ENCODE measurements around the gene ABAT.
"Not testable (repeated sequence)": the region's sequence is repeated elsewhere in the genome, so short reads cannot be mapped to it uniquely, and the experiment has no call there.

The ABAT gene

DNA sequence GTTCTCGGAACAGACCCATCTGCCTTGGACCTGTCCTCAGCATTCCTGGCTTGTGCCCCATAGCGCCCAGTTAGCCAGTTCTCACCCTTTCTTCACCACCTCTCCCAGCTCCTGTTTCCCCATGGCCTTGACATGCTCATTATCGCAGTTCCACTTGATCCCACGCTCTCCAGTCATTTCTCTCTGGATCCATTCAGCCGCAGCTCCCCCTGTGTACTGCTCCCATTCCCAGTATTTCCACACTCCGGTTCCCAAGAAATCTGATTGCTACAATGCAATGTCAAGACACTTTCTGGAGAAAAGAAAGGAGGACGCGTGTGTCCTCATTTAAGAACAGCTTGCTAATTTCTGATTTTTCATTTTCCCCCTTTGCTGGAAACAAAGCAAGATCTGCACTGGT lies 67.7 kb downstream of the ABAT start:
- DNase-seq (ENCODE audit: low read depth) = no peak

DNA sequence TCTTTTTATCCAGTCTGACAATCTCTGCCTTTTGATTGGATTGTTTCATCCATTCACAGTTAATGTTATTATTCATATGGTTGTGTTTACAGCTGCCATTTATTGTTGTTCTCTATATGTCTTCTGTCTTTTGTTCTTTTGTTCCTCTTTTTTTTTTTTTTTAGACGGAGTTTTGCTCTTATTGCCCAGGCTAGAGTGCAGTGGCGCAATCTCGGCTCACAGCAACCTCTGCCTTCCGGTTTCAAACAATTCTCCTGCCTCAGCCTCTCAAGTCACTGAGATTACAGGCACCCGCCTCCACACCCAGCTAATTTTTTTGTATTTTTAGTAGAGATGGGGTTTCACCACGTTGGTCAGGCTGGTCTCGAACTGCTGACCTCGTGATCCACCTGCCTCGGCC lies 74.5 kb downstream of the ABAT start:
- not testable (repeated sequence) for DNase-seq (ENCODE audit: low read depth)

DNA sequence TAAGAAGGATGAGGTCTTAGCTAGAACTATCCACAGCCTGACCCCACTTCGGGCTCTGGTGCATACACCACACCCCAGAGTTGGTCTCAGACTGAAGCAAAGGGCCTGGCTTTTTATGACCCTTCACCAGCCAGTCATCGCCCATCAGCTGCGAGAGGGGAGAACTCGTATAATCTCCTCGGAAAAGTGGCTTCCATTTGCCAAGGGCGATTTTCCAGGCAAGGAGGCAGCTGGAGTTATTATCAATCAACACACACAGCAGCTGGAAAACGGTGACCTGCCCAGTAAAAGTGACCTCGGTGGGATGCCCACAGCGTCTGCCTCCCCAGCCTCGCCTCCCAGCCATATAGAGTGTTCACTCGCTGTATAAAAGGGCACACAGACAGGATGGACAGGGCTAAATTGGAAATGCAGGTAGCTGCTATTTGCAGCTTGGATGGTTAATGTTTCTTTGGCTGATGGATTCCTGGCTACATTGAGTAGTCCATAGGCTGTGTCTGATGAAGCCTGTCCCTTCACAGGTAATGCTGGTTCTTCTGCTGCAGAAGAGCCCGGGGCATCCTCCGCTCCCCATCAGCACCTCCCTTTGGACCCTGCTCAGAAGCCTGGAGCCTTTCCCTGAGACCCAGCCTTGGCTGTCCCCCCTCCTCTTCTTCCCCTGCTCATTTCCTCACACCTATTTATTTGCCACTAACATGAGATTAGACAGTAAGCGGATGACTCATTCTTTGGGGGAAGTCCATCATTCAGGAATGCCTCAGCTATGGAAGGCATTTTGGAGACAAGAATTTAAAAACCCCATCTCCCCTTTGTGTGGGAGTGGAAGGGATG lies 77.3 kb downstream of the ABAT start:
- DNase-seq (ENCODE audit: low read depth) = peak; percentile 42

DNA sequence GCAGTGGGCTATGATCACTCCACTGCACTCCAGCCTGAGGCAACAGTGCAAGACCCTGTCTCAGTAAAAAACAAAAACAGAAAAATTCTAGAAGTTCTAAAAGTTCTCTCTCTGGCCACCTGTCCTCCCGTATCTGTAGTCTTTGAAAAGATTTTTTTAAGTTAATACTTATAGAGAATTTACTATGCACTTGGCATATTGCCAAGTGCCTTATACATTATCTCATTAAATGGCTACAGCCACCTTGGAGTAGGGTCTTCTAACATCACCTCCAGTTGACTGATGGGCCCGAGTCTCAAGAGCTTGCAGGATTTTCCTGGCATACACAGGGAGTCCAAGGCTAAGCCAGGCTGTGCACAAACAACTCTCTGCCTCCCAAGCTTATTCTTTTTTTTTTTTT lies 78.3 kb downstream of the ABAT start:
- no peak for DNase-seq (ENCODE audit: low read depth)

DNA sequence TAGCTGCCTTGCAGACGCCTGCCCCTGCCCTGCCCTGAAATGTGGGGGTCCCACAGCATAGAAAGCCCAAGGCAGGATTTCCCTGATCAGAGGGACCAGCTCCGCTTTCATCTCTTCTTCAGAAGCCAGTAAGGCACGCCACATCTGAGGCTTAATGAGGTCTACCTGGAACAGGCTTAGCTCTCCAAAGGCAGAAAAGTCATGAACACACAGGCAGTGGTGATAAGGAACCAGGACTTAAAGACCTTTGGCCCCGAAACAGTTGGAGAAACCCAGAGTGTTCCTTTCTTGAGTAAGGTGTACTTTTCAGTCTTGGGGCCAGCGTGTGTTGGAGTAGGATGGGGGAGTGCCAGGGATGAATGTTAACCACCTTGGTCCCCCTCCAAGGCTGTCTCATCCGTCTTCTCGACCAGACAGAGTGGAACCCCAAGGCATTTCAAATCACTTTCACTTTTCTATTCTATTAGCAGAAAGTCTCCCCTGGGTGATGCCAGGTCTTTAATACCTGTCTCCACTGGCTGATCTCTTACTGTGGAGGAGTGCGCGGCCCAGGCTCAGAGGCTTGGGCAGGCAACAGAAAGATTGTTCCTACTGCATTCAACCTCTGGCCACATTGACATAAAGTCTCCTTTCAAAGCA lies 79.1 kb downstream of the ABAT start:
- no peak for DNase-seq (ENCODE audit: low read depth)

DNA sequence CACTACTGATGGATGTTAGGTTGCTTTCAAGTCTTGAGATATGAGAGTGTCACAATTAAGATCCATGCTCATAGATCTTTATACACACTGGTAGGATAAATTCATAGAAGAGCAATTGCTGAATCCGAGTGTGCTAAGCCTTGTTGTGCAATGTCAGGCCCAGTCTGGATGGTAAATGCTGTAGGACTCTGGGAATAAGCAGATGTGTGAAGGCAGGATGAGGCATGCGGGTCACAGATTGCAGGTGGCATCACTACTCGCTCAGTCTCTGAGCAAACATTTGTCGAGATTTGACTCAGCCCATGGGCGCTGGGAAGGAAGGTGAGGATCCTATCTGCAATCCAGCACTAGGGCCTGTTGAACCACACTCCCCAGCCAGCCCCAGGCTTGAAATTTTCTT lies 82.3 kb downstream of the ABAT start:
- no peak for DNase-seq (ENCODE audit: low read depth)

DNA sequence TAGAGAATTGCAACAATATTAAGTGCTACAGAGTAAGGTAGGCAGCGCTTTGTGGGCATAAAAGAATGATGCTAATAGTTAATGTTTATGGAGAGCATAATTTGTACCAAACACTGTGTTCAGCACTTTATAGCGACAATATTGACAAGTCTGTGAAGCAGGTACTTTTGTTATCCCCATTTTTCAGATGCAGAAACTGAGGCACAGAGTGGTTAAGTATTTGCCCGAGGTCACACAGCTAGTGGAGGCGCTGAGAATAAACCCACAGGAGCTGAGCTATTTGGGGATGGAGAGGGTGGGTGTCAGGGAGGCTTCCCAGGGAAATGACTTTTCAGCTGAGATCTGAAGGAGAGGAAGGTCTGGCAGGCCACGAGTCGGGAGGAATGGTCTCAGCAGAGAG lies 83.6 kb downstream of the ABAT start:
- DNase-seq (ENCODE audit: low read depth) = no peak

DNA sequence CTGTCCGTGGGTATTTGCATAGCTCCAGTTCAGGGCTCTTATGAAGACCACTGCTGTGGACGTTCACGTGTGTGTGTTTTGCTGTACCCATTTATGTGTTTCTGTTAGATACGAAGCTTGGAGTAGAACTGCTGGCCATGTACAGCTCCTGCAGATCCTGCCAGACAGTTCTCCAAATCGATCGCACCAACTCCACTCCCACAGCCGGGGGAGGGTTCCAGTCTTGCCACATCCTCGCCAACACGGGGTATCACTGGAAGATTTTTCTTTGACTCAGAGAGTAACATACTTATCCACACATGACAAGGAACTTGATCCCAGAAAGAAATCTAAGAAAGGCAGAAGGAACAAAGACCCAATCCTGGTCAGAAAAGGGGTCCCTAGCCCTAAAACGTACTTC lies 85.6 kb downstream of the ABAT start:
- DNase-seq (ENCODE audit: low read depth) = no peak

DNA sequence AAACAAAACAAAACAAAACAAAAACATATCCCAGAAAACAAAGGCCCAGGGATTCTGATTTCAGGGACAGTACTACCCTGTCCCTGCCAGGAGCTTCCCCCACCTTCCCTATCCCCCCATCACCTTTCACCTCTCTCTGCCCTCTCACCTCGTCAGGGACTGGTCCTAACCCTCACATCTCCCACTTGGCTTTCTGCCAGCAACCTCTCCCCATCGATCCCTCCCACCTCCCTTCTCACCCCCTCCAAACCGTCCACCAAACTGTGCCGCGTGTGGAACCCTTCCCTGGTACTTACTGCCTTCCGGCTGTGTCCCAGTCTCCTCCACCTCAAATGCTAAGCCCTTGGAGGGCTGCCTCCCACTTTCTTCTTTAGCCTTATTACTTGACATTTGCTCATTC lies 86.7 kb downstream of the ABAT start:
- no peak for DNase-seq (ENCODE audit: low read depth)

DNA sequence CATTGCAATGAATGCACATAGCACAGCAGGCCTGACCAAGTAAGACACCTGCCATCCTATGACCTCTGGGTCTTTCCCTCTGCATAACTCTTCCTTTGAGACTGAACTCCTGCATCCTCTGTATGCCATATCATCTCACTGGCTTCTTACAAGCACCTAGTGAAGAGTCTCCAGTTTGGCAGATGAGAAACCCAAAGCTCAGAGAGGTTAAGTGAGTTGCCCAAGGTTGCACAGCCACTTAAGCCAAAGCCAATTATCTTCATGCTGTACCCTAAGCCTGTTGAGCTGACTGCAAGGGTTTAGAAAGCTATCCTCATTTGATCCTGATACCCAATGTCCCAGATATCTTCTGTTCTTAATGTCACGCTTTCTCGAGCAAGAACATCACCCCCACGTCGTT lies 87.8 kb downstream of the ABAT start:
- DNase-seq (ENCODE audit: low read depth) = no peak

DNA sequence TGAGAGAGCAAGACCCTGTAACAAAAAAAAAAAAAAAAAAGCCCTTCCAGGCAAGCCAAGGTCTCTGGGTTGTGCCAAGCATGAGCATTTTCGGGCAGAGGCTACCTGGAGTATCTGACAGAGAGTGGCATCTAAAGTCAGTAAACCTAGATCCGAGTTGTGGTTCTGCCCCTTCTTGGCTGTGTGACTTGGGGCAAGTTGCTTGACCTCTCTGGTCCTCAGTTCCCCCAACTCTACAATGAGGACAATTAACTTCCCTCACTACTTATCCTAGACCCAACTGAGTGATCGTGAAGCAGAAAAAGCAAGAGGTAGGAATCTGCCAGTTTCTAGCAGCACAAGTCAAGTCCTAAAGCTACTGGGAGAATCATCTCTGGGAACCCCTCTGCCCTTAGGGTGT lies 88.7 kb downstream of the ABAT start:
- DNase-seq (ENCODE audit: low read depth) = no peak

DNA sequence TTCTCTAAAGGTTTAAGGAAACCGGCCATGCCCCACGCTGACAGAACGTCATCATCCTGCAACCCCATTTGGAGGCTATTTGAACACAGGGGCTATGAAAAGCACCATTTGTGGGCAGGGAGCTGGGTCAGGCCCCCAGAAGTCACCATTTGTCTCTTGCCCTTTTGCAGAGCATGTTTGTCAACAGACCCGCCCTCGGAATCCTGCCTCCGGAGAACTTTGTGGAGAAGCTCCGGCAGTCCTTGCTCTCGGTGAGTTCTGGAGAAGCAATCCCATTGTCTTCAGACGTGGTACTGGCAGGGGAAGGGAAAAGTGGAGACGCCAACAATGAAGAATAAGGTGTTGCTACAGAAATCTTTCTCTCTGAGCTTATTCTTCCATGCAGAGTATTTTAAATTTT lies 89.5 kb downstream of the ABAT start:
- no peak for DNase-seq (ENCODE audit: low read depth)

DNA sequence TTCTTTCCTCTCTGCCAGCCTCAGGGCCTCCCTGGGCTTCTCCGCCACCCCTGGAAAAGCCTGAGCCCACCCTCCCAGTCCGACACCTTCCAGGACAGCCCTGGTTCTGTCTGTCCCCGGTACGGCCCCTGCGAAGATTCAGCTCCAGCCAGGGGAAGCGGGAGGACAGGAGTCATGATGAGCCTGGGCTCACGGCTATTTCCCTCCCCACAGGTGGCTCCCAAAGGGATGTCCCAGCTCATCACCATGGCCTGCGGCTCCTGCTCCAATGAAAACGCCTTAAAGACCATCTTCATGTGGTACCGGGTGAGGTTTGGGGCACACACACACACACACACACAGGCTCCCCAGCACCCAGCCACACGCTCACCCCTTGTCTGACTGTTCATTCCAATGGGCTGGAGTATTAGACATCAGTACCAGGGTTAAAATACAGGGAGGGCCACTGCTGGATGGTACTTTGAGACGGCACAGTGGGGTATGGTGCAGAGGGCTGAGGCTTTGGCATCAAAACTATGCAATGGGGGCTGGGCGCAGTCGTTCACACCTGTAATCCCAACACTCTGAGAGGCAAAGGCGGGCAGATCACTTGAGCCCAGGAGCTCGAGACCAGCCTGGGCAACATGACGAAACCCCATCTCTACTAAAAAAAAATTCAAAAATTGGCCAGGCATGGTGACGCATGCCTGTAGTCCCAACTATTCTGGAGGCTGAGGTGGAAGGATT lies 90.3 kb downstream of the ABAT start:
- DNase-seq (ENCODE audit: low read depth) = no peak

DNA sequence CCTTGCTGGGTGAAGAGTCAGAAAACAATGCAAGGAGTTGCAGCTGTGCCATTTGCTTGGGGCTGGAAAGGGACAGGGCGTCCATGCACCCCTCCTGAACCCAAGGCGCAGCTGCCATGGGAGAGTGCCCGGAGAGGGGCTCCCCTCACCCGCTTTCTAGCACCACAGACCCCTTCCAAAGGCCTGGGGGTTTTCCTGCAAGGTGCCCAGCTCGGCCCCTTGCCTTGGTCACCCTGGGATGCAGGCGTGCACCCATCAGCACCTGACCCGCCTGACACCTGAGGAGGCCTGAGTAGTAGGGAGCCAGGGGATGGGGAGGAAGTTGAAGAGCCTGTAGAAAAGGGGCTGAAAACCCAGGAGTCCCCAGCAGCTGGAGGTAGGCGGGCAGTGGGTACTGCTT lies 92.8 kb downstream of the ABAT start:
- no peak for DNase-seq (ENCODE audit: low read depth)

DNA sequence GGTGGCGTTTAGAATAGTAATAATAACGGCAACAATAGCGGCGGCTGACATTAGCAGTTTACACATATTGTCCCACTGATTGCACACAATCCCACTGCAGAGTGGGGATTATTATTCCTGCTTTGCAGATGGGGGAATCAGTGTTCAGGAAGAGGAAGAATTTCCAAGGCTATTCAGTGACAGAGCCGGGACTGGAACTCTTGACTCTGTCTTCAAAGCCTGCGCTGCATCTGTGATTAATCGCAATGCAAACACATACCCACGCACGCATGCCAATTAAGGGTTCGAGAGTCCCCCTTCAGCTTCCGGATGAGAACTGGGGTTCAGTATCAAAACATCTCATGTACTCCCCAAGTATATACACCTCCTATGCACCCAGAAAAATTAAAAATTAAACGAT lies 93.9 kb downstream of the ABAT start:
- no peak for DNase-seq (ENCODE audit: low read depth)

DNA sequence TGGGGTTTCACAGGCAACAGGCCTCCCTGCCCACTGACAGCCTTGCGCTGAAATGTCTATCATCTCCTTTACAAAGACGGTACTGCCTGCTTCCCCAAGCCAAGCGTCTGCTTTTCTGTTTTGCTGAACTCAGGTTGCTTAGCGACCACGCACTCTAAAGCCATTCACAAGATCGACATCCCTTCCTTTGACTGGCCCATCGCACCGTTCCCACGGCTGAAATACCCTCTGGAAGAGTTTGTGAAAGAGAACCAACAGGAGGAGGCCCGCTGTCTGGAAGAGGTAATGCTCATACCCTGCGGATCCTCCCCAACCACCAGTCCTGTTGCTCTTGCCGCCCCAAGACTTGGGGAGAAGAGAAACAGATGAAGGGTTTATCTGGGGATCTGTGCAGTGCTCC lies 94.3 kb downstream of the ABAT start:
- no peak for DNase-seq (ENCODE audit: low read depth)

DNA sequence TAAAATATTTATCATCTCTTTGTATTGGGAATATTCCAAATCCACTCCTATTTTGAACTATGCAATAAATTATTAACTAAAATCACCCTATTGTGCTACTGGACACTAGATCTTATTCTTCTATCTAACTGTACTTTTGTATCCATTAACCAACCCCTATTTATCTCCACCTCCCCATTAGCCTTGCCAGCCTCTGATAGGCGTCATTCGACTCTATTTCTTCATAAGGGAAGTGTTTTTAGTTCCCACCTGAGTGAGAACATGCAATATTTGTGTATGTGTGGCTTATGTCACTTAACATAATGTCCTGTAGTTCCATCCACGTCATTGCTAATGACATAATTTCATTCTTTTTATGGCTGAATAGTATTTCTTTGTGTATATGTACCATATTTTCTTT lies 99.1 kb downstream of the ABAT start:
- no peak for DNase-seq (ENCODE audit: low read depth)

DNA sequence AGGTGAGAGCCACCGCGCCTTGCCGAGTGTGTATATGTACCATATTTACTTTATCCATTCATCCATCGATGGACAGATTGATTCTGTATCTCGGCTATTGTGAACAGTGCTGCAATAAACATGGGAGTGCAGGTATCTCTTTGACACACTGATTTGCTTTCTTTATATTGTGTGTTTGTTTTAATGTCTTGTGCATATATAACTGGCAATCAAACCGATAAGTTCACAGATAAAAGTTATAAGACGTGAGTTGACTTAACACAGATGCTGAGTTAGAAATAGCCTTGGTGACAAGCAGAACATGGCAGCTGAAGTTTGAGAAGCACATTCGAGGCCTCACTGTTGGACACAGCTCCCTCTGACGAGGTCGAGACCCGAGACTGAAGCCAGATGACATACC lies 99.8 kb downstream of the ABAT start:
- no peak for DNase-seq (ENCODE audit: low read depth)

DNA sequence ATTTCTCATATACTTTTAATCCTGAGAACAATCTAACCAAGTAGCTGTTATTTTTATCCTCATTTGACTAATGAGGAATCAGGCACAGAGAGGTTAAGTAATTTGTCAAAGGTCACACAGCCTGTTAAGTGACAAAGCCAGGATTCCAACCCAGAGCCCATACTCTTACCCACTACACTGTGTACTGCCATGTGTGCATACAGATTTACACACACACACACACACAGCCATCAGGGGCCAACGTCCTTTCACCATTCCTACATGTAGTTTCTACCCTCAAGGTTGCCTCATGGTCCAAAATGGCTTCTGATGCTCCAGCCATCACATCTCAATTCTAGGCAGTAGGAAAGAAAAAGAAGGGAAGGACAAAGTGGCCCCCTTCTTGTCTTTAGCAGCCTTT lies 100.9 kb downstream of the ABAT start:
- DNase-seq (ENCODE audit: low read depth) = no peak

DNA sequence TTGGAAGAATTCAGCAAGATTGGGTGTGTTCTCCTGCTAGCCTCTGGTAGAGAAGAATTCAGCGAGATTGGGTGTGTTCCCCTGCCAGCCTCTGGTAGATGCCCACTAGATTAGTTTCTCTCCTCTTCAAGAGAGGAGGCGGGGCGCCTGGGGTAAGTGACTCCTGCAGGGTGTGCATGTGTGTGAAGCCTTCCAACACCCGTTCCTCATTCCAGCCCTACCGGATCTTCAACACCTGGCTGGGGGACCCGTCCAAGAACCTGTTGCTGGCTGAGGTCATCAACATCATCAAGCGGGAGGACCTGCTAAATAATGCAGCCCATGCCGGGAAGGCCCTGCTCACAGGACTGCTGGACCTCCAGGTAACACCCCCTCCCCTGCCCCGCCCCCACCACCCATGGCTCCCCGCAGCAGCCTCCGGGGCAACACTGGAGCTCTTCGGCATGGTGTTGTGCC lies 101.7 kb downstream of the ABAT start:
- no peak for DNase-seq (ENCODE audit: low read depth)

DNA sequence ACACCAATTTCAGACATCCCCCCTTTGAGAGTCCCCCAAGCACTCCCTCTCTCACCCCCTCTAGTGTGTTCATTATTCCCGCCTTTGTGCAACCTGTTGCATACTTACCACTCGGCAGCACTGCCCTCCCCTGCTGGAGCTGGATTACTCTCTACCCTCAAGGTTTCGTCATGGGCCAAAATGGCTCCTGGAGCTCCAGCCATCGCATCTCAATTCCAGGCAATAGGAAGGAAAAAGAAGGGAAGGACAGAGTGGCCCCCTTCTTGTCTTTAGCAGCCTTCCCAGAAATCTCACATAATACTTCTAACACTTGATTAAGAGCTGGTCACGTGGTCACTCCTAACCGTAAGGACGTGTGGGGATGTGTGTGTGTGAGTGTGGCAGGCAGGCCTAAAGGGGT lies 102.8 kb downstream of the ABAT start:
- DNase-seq (ENCODE audit: low read depth) = no peak

DNA sequence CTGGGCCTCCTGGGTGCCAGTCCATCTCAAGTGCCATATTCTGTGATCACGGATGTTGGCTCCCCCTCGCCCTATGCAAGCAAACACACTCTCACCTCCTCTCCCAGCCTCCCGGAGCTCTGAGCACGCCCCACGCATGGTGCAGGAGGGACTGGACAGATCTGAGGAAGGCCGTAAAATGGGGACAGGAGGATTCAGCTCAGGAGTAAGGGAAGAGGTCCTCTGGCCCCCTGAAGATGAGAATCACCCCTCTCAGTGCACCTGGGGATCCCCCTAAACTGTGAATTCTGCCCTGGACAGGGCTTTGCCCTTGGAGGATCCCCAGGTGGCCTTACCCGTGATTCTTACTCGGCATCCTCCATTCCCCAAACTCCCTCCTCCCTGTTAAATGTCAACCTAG lies 107.4 kb downstream of the ABAT start:
- no peak for DNase-seq (ENCODE audit: low read depth)

DNA sequence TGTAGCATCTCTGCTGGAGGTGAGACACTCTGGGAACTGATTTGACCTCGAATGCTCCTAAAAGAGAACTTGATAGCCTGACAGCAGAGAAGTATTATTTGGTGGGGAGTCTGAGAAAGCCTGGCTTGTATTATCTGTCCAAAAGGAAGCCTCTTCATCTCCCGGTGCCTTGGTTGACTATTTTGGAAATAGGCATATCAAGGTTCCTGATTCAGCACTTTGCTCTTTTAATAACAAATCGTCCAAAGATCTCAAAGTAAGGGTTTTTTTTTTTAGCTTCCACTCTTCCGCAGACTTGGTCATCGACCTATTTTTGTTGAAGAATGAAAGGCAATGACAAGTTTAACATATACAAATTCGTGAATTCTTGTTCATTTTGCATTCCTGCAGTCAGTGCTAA lies 108.3 kb downstream of the ABAT start:
- DNase-seq (ENCODE audit: low read depth) = no peak

Data from non-pigmented ciliary epithelial cell (primary cell).